Activated CD4-positive, CD25-positive, alpha-beta regulatory T cell treated with anti-CD3 and anti-CD28 coated beads, Interleukin-2, amount 50 U/mL, for 72 hours (primary cell): ENCODE measurements around the gene ETS1.

Experiments
- DNase-seq: peaks from one replicate; pipeline ENCODE4 v3.0.0; 2021

The ETS1 gene

DNA sequence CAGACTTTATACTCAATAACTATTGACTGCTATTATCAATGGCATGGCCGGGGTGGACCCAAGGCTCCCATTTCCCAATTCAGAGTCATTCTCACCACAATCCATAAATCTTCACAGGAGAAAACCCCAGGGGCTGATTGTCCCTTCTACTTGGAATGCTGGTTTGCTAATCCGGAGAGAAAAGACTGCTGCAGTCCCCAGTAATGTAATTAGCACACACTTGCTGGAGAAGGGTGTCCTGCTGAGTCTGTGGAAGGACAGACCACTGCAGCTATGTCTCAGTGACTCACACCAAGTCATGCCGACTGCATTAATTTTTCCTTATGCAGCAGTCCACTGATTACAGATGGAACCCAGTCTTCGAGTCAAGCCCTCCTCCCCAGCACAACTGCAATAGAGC is 5.9 kb upstream of the ETS1 start:
- no peak for DNase-seq

DNA sequence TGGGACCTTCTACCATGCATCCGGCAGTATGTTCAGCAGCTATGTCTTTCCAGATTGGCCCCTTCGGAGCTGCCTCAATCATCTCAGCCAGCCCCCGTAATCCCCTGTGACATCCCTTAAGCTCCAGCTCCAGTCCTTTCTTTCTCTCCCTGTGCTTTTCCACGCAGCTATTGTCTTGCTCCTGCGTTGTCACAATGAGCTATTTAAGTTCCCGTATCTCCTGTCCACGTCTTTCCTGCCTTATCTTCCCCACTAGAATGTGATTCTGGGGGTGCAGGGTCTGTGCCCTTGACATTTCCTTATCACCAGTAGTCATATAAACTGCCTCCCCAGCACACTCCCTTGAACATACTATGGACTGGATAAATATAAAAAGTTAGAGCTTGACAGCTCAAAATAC is 5.1 kb upstream of the ETS1 start:
- no peak for DNase-seq

DNA sequence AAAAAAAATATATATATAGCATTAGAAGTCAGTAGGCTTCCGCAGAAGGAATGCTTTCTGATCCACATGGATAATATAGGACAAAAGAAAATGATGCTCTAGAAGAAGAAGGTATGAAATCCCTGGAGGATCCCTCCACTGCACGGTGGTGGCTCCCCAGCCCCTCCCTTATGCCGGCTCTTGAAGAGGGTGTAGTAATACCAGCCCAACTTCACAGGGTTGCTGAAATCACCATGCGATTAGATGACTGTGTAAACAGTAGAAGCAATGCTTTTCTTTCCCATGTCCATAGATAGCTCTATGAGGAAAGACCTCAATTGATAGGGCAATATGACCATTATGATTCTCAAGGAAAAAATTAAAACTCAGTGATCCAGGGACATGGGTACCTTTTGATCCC is 3.2 kb upstream of the ETS1 start:
- no peak for DNase-seq

DNA sequence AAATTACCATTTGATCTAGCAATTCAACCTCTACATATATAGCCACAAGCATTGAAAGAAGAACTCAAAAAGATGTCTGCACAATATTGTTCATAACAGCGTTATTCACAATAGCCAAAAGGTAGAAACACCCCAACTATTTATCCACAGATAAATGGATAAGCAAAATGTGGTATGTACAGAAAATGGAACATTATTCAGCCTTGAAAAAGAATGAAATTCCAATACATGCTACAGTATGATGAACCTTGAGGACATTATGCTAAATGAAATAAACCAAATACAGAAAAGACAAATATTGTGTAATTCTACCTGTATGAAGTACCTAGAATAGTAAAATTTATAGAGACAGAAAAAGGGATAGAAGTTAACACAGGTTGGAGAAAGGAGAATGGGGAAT is 2.6 kb upstream of the ETS1 start:
- no peak for DNase-seq

DNA sequence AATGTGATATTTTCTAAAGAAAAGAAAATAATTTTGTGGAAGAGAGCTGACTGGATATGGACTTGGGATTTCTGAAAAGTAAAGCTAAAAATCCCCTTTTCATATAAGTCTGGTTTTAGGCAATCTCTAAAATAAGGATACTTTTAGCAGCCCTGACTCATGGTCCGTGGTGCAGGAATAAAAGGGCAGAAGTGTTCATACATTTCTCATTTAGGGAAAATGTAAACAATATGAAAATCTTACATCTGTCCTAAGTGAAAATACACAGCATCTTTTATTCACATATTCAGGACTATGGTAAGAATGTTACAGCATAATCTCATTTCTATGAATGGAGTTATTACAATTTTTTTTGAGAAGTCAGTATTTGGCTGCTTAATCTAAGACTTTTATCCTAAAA is 735 bp upstream of the ETS1 start:
- DNase-seq: no peak

DNA sequence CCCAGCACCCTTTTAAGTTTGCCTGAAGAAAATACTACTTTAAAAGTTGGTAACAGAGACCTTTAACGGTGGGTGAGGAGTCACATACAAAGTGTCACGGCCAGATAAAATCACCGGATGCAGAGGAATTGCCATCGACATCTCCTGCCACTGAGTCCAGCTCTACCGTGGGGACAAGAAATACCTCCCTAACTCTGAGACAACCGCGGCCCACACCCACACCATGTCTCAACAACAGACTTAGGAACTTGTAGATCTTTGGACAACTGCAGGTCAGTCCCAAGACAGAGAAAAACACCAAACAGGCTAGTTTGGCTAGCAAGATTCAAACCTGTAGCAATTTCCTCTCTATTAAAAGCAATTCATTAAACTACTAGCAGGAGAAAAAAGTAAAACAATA is 669 bp downstream of the ETS1 start:
- no peak for DNase-seq

DNA sequence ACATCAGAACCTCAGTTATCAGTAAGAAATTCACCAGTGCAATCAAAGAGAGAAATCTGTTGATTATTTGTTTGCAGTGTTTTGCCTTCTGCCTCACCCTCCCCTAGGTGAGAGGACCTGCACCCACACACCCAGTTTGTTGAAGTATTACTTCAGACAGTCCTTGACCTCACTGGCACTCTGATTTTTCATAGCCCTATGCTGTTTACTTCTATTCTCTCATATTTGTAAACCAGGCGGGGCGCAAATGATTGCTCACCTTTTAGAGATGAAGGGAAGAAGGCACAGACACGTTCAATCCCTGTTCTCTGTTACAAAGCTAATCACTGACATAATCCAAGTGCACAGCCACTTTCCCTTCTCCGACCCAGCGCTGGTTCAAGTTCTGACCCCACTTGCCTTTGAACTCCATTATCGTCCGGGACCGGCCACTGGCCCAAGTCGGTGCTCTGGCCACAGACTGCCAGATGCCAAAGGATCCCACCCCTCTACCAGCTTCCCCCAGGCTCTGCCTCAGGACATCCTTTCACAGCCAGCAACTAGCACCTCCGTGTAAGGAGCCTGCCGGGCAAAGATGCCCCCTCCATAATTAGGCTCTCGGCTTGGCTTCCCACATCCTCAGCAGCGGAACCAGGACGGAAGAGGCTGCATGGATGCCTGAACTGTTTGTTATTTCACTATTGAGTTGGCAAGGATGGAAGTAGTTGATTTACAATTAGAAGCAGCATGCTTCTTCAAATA is 1.7 kb downstream of the ETS1 start:
- DNase-seq: no peak

DNA sequence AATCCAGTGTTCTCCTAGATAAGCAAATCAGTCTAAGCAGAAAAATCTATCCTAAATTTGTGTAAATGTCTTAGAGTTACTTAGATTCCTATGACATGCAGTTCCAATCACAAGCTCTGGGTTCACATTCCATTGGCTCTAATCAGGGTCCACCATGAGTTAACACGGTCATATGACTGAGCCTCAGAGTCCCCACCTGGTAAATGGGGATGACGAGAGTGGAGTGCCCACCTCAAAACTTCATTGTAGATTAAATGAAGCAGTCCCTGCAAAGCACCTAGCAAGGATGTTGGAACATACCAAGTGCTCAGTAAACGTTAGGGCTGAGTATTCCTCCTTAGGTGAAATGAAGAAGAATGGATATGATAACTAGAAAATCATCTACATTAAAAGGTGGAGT is 3.1 kb downstream of the ETS1 start:
- DNase-seq: no peak

DNA sequence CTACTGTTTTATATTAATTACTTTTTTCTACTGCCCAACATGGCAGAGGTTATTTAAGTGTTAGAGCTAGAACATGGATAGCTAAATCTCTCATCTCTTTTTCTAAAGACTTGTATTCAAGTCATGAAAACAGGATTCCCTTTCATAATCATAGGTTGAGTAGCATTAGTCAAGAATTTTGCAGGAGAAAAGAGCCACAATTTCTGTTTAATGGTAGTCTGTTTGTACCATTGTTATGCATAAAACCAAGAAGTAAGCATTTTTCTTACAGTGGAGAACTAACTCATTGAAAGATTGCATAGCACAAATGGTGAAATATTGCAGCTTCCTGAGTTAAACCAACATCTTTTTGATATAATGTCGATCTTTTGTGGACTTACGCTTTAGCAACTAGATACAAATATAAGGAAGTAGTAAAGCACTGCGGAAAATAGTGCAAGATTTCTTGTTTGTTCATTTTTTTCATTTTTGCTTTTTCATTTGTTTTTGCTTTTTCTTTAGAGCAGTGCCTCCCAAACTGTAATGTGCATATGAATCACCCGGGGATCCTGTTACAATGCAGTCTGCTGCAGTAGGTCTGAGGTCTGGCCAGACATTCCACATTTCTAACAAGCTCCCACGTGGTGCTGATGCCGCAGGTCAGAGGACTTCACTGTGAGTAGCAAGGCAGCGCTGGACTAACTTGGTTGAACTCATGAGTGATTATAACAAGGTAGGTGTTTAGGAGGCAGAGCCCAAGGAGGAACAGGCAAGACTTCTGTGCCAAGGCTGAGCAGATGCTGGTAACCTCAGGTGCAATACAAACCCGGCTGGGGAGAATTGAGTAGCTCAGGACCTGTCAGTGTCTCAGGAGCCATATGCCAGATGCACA is 4.6 kb downstream of the ETS1 start:
- DNase-seq: no peak

DNA sequence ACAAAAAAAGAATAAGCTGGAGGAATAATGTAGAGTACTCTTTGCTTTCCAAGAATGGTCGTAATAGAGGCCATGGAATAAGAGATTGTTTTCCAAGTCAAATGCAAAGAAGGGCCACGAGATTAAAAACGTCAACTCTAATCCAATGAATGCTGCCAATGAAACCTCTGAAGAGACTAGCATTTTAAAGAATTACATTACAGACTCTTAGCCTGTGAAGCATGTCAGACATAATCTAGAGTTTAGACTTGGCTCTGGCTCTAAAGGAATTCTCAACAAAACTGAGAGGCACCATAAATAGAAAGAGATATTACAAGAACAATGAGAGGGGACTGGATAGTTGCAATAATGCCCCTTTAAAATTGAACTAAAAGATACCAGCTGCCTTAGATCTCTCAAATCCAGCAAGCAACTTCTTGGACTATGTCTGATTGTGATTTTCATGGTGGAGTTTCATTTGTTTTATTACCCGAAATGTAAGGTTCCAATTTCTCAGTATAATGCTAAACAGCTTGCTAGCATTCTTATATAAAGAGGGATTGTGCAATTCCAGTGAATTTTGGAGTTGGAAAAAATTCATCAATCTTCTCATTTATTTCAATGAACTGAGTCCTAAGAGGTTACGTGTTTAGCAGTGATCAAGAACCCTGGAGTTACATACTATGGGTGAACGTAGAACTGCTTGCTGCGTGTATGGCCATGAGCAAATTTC is 5.6 kb downstream of the ETS1 start:
- DNase-seq: no peak

DNA sequence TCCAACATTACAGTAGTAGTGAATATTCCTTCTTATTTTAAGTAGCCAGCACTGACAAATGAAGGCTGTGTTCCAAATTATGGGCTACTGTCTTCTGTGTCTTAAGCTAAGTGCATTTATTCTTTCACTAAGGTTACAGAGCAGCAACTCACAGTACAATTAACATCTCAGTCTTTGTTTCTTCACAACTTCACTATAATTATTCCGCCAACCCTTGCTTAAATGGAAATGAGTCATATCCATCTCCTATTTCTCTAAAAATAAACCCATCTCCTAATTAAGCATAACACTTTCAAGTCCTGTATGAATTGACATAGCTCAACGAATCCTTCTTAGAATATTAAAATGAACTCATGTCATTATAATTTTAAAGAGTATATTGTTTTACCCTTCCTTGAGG is 6.7 kb downstream of the ETS1 start:
- DNase-seq: no peak

DNA sequence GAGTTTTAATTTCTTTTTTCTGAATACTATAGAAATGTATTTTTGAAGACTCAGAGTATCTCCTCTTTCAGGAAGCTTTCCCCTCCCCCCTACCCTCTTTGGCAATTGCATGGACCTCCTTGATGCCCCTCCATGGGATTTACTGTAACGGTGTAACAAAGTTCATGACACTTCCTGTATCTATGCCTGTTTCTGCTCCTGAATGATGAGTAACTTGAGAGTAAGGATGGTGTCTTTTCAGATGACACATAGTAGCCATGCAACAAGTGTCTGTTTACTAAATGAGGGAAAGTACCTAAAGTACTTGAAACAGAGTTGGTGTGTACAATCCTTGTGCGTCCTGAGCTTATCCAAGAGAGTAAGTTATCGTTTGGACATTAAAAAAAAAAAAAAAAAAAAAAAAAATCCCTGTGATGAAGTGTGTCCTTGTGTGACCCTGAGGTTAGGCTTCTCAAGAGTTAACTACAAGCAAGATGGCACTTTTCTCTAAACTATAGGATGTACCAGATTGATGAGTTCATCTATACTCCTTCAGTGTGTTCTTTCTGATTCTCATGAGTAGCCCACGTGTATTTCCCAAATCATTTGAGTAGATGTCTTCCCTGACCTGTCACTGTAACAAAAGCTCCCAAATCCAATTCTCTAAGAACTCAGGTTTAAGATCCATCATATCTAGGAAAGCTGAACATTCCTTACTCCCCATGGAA is 7.4 kb downstream of the ETS1 start:
- DNase-seq: no peak

DNA sequence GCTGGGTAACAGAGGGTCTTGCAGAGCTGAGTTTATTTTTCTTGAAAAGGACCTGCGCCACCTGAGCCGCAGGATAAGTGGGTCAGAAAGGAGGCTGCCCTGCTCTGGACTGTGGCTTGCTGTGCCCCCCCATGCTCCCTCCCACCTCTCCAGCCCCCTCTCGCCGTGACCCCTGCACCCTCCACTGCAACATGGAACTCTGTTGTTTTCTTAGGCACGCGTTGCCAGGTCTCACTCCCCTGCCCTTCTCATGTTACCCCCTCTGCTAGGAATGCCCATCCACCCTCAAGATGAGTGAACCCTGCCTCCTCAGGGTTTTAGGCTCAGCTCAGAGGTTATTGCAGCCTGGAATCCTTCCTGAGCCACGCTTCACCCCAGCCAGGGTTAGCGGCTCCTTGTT is 10.8 kb downstream of the ETS1 start:
- DNase-seq: no peak

DNA sequence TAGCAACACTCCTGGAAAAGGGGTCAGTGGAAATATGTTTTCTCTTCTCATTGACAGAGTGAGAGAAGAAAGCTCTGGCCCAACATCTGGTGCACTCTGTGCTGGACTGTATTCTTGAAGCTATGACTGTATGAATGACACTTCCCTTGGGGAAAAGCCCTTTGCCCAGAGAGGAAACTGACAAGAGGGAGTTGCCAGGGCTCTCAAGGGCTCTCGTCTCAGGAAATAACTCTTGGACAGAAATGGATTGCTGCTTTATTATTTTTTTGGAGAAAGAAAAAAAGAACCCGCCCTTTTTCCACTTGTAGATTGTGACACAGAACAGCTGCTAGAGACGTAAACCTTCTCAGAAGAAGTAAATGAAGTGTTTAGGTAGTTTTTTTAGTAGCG is 11.4 kb downstream of the ETS1 start:
- no peak for DNase-seq

DNA sequence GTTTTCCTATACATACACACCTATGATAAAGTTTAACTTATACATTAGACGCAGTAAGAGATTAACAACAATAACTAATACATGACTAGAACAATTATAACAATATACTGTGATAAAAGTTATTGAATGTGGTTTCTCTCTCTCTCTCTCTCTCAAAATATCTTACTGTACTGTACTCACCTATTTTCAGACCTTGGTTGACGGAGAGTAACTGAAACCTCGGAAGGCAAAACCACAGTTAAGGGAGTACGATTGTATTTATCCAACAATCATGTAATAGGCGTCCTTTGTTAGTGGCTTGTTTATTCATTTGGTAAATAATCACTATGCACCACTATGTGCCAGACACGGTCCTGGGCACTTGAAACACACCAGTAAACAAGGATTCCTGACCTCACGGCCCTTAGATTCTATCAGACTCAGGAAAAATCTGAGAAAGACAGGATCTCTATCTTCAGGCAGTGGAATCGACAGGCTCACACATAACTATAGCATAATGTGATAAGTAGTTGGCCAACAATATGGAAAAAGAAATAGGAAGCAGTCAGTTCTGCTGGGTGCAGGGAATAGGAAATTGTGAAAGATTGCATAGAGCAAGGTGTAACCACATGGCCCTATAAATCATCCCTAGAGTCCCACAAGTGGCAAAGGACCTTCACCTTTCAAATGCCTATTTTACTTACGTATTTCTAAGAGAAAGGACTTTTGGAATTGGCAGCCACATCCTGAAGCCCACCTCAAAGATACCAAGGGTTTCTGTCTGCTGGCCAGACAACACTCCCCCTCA is 12.0 kb downstream of the ETS1 start:
- DNase-seq: no peak

DNA sequence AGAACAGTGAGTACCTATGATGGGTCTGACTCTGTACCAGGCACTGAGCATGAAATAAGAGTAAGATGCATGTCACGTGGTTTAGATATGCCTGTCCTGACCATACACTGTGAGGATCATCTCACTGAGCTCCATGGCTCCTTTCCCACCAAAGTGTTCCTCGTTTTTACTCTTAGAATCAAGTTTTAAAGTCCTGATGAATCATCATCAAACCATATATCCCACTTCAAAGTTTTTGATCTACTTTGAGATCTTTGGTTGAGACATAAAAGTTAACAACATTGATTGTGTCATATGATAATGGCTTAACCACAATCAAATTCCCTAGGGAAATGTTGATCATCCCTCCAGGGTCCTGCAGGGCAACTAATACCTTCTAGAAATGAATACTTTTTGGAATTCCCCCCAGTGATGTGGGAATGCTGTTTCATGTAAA is 12.8 kb downstream of the ETS1 start:
- DNase-seq: no peak

DNA sequence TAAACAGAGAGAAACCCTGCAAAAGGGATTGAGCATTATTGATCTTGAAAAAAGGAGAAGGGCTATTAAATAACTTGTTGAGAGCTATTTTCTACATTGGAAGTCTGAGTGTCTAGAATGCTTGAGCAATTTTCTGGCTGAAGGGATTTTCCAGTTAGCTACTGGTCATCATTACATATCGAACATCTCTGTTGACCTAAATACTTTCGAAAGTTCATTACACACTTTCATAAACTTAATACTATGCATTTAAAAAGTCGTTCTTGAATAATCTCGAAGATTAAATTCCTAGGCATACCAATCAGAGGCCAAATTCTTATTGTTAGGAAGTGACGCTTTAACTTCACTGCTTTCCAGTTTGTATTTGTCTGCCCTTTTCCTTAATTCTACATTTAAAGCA is 13.7 kb downstream of the ETS1 start:
- DNase-seq: no peak

DNA sequence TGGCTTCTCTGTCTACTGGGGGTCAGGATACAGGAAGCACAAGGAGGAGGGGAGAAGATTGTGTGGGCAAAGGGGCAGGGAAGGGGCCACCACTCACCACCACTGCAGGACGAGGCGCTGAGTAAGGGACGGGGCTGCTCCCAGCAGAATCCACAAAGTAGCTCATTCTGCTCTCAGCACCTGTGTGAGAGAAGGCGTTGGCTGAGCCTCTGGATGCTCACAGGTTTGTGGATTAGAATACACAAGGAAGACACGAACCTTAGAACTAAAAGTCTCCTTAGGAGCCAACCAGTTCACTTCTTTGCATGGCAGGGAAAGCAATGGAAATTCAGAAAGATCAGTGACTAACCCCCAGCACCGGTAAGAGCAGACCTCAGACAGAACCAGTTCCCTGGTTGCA is 14.4 kb downstream of the ETS1 start:
- DNase-seq: no peak

DNA sequence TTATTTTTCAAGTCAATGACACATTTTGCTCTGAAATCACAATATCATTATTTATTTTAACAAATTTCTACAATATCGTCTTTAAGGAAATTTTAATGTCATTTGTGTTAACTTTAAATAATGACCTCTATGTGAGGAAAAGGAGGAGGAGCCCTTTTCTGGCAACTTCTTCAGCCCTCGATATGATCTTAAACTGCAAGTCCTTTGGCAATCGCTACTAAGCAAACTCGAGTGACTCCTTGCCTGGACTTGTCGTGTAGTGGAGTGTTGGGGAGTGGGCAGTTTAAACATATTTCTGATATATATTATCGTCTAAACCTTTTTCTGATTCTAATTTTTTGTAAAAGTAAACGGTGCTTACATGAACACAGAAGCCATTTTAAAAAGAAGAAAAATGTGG is 16.7 kb downstream of the ETS1 start:
- DNase-seq: no peak

DNA sequence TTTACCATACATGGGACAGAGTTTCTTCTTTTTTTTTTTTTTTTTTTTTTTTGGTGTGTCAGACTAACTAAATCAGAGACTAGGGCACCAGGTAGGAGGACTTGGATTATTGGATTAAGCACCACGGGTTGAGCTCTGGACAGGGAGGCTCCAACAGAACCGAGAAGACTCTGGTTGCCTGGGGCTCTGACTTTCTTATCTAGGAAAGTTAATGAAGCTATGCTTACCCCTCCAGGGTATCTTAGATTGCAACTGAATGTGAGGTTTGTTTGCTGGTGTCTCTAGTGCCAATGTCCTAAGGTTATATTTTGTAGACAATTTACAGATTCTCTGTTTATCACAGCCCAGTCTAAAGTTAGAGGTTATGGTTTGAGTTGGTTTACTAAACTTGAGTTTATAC is 18.1 kb downstream of the ETS1 start:
- no peak for DNase-seq

DNA sequence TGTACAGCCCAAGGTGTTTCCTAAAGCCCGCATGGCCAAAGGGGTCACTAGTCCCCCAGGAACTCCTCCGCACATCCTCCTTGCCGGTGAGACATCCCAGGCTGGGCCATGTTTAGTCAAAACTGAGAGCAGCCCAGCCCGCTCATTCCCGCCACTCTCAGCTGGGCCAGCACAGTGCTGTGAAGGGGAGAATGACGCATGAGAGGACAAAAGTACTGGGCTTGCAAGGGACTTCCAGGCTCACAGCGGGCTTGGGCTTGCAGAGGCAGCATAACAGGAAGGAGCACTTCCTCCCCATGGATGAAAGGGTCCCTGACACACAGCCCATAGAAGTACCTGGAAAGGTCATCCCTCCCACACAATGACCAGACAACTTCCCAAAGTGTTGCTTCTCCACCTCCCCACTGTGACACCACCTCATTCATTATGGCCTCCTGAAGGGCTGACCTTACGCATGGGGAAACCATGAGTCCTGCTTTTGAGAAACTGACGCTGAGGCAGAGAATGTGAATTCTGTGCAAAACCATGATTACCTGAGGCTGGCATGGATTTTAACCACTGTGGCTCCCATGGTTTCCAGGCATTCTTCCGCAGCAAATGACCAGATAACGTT is 19.1 kb downstream of the ETS1 start:
- peak; percentile 40 for DNase-seq

DNA sequence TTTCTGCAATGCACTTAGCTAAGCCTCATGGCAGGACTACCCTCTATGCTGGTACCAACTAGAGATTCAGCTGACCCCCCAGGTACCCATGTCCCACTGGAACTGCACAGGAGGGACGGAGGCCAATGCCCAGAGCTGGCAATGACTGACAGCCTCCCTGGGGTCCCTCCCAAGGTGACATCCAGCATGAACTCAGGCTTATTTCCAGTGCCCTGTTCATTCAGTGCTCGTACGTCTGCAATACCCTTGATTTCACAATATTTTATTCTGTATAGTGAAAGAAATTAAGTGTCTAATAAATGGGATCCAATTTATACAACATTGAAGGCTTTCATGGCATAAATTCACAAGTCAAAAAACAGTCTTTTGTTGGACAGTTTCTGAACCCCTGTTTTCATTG is 20.2 kb downstream of the ETS1 start:
- DNase-seq: no peak
